ENCODE measurements around the gene PROM1.

- TF ChIP-seq CTCF (IDR thresholded peaks at IDR 0.05), result no peak
- no peak for TF ChIP-seq POLR2A (IDR thresholded peaks at IDR 0.05)
Observed at GRCh38 chr4:15934259-15934658, 149.6 kb downstream of the PROM1 start.
